Suprapubic skin (tissue), 4 donors: ENCODE measurements around the gene KIF3C.

Experiments
- EP300 ChIP-seq: sonication (generic); formaldehyde crosslinking; IDR thresholded peaks from one replicate; pipeline ENCODE4 v1.6.1; 2017; ENCODE audit warnings: antibody characterized with exemption
- POLR2A ChIP-seq, 2 donors: fragments of 450-650 bp; IDR thresholded peaks; one replicate each; pipeline ENCODE4 v1.6.1; 2017; ENCODE audit warnings: antibody characterized with exemption in 2 of 2, mild to moderate bottlenecking in 2 of 2, moderate library complexity in 2 of 2
- POLR2AphosphoS5 ChIP-seq, 3 donors: sonication (generic); formaldehyde crosslinking; IDR thresholded peaks; one replicate each; pipeline ENCODE4 v1.6.1; 2017; ENCODE audit warnings: antibody characterized with exemption in 3 of 3
- TF ChIP-seq, protein P1 (sequence below), 2 donors: fragments of 200-600 bp in 1 of 2; fragments of 450-650 bp in 1 of 2; sonication (generic) in 1 of 2; IDR thresholded peaks; one replicate each; pipeline ENCODE4 v1.5.1; 2016 to 2019; ENCODE audit warnings: antibody characterized with exemption in 2 of 2, mild to moderate bottlenecking in 1 of 2, moderate library complexity in 1 of 2

DNA sequence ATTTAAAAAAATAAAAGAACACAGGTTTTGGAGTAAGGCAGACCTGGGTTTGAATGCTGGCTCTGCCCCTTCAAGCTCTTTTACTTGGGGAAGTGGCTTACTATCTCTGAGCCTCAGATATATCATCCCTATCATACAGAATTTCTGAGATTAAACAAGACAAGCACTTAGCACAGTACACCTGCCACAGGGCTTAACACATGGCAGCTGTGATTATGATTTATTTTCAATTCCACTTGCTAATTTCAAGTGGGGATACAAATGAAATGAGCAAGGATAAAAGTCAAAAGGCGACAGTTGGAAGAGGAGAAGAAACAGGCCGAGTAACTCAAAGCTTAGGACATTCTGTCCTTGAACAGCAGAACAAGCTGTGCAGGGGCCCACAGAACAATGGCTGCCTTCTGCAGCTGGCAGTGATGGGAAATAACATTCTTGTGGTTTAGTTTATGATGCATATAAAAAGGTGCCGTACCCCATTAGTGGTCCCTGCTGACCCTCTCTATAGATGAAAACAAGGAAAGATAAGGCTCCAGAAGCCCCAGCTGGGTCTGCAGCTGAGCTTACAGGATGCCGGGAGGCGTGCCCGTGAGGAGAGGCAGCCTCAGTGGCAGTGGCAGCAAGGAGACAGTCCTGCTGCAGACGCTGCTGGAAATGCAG is 45.3 kb downstream of the KIF3C start:
- TF ChIP-seq, protein P1, sequence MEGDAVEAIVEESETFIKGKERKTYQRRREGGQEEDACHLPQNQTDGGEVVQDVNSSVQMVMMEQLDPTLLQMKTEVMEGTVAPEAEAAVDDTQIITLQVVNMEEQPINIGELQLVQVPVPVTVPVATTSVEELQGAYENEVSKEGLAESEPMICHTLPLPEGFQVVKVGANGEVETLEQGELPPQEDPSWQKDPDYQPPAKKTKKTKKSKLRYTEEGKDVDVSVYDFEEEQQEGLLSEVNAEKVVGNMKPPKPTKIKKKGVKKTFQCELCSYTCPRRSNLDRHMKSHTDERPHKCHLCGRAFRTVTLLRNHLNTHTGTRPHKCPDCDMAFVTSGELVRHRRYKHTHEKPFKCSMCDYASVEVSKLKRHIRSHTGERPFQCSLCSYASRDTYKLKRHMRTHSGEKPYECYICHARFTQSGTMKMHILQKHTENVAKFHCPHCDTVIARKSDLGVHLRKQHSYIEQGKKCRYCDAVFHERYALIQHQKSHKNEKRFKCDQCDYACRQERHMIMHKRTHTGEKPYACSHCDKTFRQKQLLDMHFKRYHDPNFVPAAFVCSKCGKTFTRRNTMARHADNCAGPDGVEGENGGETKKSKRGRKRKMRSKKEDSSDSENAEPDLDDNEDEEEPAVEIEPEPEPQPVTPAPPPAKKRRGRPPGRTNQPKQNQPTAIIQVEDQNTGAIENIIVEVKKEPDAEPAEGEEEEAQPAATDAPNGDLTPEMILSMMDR (IDR thresholded peaks at IDR 0.05): no peak
- no peak for TF ChIP-seq EP300
- no peak for TF ChIP-seq POLR2A (IDR thresholded peaks at IDR 0.05)
- TF ChIP-seq POLR2AphosphoS5 (IDR thresholded peaks at IDR 0.05): no peak
